OCI-LY3 (cell line): ENCODE measurements around the gene GFOD1.

ENCODE experiments used
- H2AFZ ChIP-seq: fragments of 200-600, 300-600 bp; shearing (Covaris generic); 2 replicates; pipeline ENCODE4 v1.6.0; 2014; ENCODE audit warnings: antibody characterized with exemption, low read depth, low read length
- H3K27ac ChIP-seq: fragments of 200-600, 300-600 bp; sonication (generic); 2 replicates; pipeline ENCODE4 v1.5.1; 2014; ENCODE audit warnings: mild to moderate bottlenecking, low read length, moderate library complexity, mixed read lengths
- H3K27me3 ChIP-seq: fragments of 200-600, 300-600 bp; sonication (generic); 2 replicates; pipeline ENCODE4 v1.6.1; 2014; ENCODE audit warnings: low read depth, low read length, mixed read lengths
- H3K36me3 ChIP-seq: fragments of 200-600, 300-600 bp; sonication (generic); replicated peaks from 2 replicates; pipeline ENCODE3; 2014; ENCODE audit warnings: low read depth, low read length, mixed read lengths
- H3K4me1 ChIP-seq: fragments of 300-600, 200-600 bp; sonication (generic); 2 replicates; pipeline ENCODE4 v1.6.1; 2014; ENCODE audit warnings: low read length, mixed read lengths
- H3K4me2 ChIP-seq: fragments of 200-600, 300-600 bp; sonication (generic); 2 replicates; pipeline ENCODE4 v1.6.1; 2014; ENCODE audit warnings: low read length, mixed read lengths
- H3K4me3 ChIP-seq: fragments of 300-600, 200-600 bp; sonication (generic); 2 replicates; pipeline ENCODE4 v1.5.1; 2014; ENCODE audit warnings: antibody characterized with exemption, mild to moderate bottlenecking, low read length, moderate library complexity
- H3K79me2 ChIP-seq: fragments of 300-600, 200-600 bp; shearing (Covaris generic); 2 replicates; pipeline ENCODE4 v1.6.1; 2014; ENCODE audit warnings: mild to moderate bottlenecking, low read length, mixed read lengths
- H3K9ac ChIP-seq: fragments of 300-600, 200-600 bp; shearing (Covaris generic); 2 replicates; pipeline ENCODE4 v1.6.0; 2014; ENCODE audit warnings: mild to moderate bottlenecking, low read length, moderate library complexity
- H3K9me3 ChIP-seq: fragments of 200-600, 300-600 bp; shearing (Covaris generic); 2 replicates; pipeline ENCODE4 v1.6.1; 2014; ENCODE audit warnings: low read length, mixed read lengths; ENCODE audit not compliant: insufficient read depth
- H4K20me1 ChIP-seq: fragments of 200-600, 300-600 bp; sonication (generic); 2 replicates; pipeline ENCODE4 v1.6.1; 2016; ENCODE audit warnings: low read length, mixed read lengths; ENCODE audit not compliant: insufficient read depth
- EZH2phosphoT487 ChIP-seq: fragments of 200-600 bp; shearing (Covaris generic); IDR thresholded peaks from 2 replicates; pipeline ENCODE4 v1.6.1; 2018; ENCODE audit warnings: antibody characterized with exemption, mixed run types, low read depth
- TF ChIP-seq, protein P1 (sequence below): fragments of 200-600, 300-600 bp; sonication (generic); IDR thresholded peaks from 2 replicates; pipeline ENCODE4 v1.5.1; 2014; ENCODE audit warnings: antibody characterized with exemption, low read length, low read depth

The GFOD1 gene

DNA sequence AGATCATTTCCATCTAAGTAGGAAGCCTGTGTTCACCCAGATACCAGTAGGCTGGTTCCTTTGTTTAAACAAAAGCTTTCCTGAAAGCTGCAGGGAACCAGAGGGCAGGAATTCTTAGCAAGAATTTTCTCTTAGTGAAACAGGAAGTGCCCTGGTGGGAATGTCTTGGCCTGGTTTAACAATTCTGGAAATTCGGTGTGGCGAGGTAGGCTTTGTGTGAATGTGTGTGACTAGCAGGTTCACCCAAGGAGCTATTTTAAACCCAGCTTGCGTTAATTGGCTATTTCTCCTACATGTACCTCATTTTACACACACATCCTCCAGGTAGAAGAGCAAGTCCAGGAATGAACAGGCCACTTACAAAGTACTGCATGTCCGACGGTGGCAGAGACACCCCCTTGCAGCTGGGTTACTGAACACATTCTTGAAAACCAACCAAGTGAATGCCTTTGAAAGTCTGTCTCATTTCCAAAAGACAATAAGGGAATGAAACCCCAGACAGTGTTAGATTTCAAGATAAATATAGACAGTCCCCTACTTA lies 64.6 kb downstream of the GFOD1 start:
- peaks cover 4% of the 10 kb centered on the region for H3K4me1 ChIP-seq
- no peaks in the 10 kb centered on the region for H4K20me1 ChIP-seq
- H3K79me2 ChIP-seq, result no peaks in the 10 kb centered on the region
- no peaks in the 10 kb centered on the region for H3K27me3 ChIP-seq
- H3K9me3 ChIP-seq, result no peaks in the 10 kb centered on the region
- no peak overlapping the region for H2AFZ ChIP-seq
- H3K27ac ChIP-seq, result no peak overlapping the region
- no peak overlapping the region for H3K9ac ChIP-seq
- H3K36me3 ChIP-seq, result no peaks in the 10 kb centered on the region
- TF ChIP-seq, protein P1, sequence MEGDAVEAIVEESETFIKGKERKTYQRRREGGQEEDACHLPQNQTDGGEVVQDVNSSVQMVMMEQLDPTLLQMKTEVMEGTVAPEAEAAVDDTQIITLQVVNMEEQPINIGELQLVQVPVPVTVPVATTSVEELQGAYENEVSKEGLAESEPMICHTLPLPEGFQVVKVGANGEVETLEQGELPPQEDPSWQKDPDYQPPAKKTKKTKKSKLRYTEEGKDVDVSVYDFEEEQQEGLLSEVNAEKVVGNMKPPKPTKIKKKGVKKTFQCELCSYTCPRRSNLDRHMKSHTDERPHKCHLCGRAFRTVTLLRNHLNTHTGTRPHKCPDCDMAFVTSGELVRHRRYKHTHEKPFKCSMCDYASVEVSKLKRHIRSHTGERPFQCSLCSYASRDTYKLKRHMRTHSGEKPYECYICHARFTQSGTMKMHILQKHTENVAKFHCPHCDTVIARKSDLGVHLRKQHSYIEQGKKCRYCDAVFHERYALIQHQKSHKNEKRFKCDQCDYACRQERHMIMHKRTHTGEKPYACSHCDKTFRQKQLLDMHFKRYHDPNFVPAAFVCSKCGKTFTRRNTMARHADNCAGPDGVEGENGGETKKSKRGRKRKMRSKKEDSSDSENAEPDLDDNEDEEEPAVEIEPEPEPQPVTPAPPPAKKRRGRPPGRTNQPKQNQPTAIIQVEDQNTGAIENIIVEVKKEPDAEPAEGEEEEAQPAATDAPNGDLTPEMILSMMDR, result no peak
- no peak for TF ChIP-seq EZH2phosphoT487
- H3K4me3 ChIP-seq, result no peak overlapping the region
- H3K4me2 ChIP-seq, result no peak overlapping the region

DNA sequence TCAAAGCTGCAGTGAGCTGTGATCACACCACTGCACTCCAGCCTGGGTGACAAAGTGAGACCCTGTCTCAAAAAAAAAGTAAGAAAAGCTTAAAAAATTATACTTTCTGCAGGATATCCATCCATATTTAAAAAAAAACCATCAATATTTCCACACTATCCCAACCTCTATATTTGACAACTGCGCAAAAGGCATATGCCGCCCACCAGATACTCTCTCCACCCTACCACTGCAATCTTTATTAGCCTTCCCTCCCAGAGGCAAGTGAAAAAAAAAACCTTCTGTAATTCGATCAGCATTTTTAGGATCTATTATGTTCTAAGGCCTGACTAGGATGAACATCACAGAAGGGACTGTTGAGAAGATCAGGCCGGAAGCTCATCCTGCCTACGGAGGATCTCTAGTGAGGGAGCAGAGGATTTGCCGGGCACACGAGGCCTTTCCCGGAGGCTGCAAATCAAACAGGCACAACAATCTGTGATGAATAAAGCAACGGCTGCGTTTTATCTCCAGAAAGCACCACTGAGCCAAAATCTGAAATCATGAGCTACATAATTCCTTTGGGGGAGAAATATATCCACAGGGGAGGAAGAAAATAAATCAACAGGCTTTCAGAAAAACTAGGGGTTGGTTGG lies 65.9 kb downstream of the GFOD1 start:
- Histone ChIP-seq H3K4me3 (no peak overlapping the region), H3K4me1 (no peaks in the 10 kb centered on the region), H3K9ac (no peak overlapping the region), H3K9me3 (no peaks in the 10 kb centered on the region), H2AFZ (no peak overlapping the region), H3K27me3 (no peaks in the 10 kb centered on the region), H3K27ac (no peak overlapping the region), H3K79me2 (no peaks in the 10 kb centered on the region), H3K4me2 (no peak overlapping the region), H3K36me3 (no peaks in the 10 kb centered on the region), H4K20me1 (no peaks in the 10 kb centered on the region)
- TF ChIP-seq, protein P1, result no peak
- TF ChIP-seq EZH2phosphoT487, result no peak

DNA sequence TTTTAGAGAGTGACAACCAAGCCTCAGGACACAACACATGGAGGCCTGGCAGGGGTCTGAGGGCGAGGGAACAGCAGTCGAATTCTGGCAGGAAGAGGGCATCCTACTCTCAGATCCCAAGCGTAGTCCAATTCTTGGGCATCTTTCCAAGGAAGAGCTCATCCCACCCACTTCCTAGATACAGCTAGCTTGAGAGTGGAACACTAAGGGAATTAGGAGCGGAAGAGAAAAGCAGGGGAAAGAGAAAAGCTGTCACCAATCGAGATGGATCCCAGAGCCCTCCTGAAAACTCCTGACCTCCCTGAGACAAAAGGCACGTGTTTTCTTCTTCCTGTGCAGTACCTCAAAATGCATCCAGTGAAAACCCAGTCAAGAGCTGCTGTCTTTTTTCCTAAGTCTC lies 67.1 kb downstream of the GFOD1 start:
- no peaks in the 10 kb centered on the region for H4K20me1 ChIP-seq
- H3K79me2 ChIP-seq, result no peaks in the 10 kb centered on the region
- H3K4me3 ChIP-seq, result no peak overlapping the region
- H3K4me1 ChIP-seq, result no peaks in the 10 kb centered on the region
- H3K4me2 ChIP-seq, result no peak overlapping the region
- no peak for TF ChIP-seq EZH2phosphoT487
- TF ChIP-seq, protein P1, result no peak
- no peak overlapping the region for H2AFZ ChIP-seq
- no peaks in the 10 kb centered on the region for H3K9me3 ChIP-seq
- no peak overlapping the region for H3K9ac ChIP-seq
- no peaks in the 10 kb centered on the region for H3K36me3 ChIP-seq
- H3K27ac ChIP-seq, result no peak overlapping the region
- H3K27me3 ChIP-seq, result no peaks in the 10 kb centered on the region

DNA sequence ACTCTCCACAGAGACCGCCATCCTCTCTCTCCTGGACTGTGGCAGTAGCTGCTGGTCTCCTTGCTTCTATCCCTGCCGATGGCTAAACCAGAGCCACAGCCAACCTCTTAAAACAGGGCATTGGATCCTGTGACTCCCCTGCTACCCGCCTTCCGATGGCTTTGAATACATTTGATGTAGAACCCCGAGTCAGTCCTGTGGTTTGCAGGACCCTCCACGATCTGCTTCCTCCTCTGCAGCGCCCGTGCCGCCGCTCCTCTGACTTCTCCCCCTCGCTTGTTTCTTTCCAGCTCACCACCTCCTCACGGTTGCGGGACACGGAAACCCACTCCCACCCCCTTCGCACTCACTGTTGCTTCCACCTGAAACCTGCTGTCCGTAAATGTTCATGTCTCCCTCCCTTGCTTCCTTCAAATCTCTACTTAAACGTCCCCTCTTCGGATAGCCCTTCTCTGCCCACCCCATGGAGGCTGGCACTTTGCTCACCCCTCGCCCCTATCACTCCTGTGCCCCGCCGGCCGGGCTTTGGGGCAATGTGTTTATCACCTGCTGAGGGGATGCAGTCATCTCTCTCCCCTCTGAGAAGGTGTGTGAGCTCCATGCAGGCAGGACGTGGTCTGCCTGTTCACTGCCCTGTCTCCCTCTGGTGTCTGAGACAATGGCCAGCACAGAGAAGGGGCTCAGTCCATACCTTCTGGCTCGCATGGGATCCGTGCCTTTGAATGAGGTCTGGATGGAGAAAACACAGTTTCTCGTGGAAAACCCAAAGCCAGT lies 67.8 kb downstream of the GFOD1 start:
- no peak for TF ChIP-seq EZH2phosphoT487
- TF ChIP-seq, protein P1, result no peak

More for the DNA sequence above, 67.8 kb downstream of the GFOD1 start:
- Histone ChIP-seq H3K27ac (no peak overlapping the region), H3K9me3 (no peaks in the 10 kb centered on the region), H4K20me1 (no peaks in the 10 kb centered on the region), H3K9ac (no peak overlapping the region), H3K79me2 (no peaks in the 10 kb centered on the region), H3K36me3 (no peaks in the 10 kb centered on the region), H3K4me2 (no peak overlapping the region), H3K27me3 (no peaks in the 10 kb centered on the region), H3K4me1 (no peaks in the 10 kb centered on the region), H3K4me3 (no peak overlapping the region), H2AFZ (no peak overlapping the region)
